RPMI8226 (cell line): ENCODE results near the gene DSN1.
"Not testable (repeated sequence)": the region's sequence is repeated elsewhere in the genome, so short reads cannot be mapped to it uniquely, and the experiment has no call there.

Source experiments
- DNase-seq: peaks from one replicate; pipeline ENCODE4 v3.0.0-alpha.2; 2015

DSN1 gene, protein sequence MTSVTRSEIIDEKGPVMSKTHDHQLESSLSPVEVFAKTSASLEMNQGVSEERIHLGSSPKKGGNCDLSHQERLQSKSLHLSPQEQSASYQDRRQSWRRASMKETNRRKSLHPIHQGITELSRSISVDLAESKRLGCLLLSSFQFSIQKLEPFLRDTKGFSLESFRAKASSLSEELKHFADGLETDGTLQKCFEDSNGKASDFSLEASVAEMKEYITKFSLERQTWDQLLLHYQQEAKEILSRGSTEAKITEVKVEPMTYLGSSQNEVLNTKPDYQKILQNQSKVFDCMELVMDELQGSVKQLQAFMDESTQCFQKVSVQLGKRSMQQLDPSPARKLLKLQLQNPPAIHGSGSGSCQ

DNA sequence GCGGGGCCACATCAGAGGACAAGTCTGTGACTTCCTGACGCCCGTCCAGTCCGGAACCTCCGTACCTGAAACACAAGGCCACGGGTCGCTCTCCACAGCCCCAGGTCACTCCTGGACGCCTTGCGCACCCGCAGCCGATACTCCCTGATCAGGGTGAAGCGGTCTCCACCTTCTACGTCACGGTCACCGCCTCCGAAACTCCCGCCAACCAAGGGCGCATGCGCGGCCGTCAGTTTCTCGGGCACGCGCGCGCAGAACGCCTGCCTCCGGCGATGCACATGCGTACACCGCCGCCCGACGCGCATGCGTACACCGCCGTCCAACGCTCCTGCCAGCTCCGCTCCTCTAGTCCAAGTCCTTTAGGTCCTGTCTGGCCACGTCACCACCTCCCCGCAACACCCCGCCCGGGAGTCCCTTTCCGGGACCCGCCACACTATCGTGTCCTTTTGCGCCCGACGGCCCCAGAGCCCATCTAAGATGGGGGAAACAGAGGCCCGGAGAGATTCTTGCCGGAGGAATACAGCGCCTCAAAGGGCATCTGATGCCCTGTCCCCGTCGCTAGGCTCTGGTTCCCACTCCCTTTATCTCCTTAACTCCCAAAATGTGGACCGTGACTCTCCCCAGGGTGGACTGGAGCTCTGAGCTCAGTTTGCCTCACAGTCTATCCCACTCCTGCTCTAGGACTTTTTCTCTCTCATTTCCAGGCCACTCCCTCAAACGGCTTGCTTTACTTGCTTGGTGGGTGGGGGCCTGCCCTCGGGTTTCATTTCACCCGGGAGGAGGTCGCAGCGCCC lies at the start of gene DSN1:
TSS of gene DSN1 (minus strand) at position 167 of the 794 bp plus-strand sequence. CDS start 2,305 bp downstream, outside the sequence.
- DNase-seq = peak; percentile 97

DNA sequence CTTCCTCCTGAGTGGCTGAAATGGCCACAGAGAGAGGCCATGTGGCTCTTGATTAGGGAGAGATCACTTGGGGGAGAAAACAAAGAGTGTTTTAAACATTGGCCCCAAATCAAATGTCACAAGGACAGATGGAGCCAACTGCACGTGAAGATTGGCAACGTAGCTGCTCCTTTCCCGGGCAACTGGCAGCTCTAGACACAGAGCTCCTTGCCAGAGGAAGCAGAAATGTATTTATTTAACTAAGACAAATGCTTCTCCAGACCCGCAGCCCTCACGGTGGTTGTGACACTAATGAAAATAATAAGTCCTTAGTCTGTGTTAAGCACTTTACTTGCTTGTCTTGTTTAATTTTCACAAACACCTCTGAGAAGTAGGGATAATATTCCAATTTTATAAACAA lies 49.6 kb upstream of the DSN1 start:
- no peak for DNase-seq

DNA sequence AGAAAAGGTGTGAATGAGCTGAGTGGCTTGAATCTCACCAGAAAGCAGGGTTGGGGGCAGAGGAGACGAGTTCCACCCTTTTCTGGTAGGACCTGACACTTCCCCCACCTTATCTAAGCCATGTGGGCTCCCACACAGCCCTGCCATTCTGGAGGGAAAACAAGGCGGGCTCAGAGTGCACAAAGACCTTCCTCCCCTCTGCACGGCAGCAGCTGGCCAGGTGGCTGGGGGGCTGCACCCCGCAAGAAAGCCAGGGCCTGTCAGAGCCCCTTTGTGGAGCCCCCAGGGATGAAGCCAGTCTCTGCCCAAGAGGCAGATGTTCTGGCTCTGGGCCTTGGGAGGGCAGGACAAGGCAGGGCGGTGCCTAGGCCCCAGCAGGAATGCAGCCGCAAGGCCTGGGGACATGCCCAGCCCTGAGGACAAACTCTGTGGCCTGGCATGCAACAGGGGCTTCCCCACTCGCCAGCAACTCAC lies 48.4 kb upstream of the DSN1 start:
- DNase-seq = no peak

DNA sequence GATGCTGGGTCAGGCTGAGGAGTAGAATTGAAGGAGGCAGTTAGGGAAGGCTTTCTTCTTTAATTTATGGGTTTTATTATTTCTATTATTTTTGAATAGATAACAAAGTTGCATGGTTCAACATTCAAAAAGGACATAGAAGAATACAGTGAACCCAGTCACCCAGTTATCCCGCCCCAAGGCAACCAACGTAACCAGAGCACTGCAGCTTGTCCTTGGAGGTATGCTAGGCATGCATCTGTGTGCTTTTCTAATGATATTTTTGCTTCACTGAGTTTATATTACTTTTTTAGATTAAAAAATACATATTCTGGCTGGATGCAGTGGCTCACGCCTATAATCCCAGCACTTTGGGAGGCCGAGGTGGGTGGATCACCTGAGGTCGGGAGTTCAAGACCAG lies 47.4 kb upstream of the DSN1 start:
- no peak for DNase-seq

DNA sequence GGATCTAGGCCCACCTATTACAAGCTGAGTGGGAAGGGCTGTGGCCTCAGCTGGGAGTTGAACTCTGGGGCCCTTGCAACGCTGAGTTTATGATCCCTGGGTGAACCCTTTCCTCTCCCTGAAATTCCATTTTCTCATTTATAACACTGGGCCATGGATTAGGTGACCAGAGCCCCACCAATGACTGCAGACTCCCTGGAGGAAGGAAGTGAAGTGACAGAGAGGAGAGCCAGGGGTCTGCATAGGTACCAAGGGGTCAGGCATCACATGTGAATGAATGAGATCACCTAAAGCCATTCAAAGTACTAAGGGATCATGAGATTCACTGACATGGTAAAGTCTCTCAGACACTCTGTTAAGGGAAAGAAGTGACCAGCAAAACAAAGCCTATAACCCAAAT lies 46.5 kb upstream of the DSN1 start:
- no peak for DNase-seq

DNA sequence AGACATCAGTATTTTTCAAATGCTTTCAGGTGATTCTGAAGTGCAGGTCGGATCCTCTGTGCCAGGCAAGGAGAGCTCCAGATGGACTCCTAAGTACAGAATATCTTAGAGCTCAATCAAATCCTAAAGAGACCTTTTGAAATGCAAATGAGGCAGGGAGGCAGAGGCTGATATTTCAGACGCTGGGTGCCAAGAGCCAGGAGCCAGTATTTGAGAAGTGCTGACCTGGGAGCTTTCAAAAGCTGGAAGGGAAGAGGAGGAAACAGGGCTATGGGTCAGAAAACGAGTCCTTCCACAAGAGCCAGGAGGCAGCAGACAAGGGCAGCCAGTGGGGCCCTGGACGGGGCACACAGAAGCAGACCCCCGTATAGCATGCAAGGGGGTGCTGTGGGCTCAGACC lies 46.1 kb upstream of the DSN1 start:
- peak; percentile 83 for DNase-seq

DNA sequence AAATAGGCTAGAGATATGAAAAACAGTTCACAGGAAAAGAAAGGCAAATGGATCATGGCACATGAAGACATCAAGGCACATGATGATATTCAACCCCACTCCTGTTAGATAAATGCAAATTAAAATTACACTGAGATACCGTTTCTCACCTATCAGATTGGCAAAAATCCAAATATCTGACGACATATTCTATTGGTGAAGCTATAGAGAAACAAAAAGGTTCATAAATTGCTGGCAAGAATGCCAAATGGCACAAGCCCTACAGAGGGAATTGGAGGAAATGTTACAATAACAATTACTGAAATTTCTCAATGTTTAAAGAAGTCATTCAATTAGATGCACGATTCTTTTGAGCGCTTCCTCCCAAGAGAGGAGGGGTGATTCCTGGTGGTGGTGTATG lies 45.3 kb upstream of the DSN1 start:
- DNase-seq = no peak

DNA sequence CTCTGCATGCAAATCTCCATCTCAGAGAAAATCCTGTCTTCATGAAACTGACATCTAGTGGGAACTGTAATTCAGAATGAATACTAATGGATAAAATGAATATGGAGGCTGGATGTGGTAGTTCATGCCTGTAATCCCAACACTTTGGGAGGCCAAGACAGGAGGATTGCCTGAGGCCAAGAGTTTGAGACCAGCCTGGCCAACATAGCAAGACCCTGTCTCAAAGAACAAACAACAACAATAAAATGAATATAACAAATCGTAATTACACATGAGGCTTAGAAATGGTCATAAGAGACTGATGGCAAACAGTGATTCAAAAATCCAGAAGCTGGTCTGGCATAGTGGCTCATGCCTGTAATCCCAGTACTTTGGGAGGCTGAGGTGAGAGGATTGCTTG lies 44.6 kb upstream of the DSN1 start:
- no peak for DNase-seq

DNA sequence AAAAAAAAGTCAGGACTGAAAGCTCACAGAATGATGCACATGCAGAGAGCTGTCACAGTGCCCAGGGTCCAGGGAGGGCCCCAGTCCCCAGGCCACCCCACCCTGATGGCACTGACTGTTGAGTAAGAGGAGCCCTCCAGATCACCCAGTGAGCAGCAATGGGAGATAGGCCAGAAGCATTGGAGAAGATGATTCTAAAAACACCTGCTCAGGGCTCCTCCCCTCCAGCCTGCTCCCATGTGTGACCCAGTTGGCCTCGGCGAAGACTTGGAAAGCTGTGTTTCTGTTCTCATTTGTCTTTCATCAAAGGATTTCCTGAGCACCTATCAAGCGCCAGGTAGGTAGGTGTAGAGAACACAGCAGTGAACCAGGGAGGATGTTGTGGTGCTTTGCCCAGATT lies 43.9 kb upstream of the DSN1 start:
- DNase-seq = no peak

DNA sequence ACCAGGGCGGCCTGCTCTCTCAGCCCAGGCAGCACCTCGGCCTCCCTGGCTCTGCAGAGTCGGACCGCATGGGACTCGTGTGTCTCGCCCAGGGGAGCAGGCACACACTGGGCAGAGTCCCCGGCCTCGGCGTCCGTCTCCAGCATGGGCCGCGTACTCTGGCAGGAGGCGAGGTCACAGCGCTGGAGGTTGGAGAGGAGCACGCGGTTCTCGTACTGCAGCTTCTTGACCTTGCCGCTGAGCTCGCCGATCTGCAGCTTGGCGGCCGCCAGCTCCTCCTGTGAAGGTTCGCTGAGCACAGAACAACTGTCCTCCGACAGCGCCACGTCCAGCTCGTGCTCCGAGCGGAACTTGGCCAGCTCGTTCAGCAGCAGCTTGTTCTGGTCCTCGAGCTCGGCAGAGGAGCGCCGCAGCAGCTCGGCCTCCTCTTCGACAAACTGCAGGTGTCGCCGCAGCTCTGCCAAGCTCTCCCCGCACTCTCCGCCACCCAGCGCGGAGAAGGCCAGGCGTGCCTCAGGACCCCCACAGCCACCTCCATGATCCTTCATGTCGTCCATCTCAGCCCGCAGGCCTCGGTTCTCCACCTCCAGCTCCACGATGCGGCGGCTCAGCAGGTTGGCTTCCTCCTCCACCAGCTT lies 42.0 kb upstream of the DSN1 start:
- no peak for DNase-seq

DNA sequence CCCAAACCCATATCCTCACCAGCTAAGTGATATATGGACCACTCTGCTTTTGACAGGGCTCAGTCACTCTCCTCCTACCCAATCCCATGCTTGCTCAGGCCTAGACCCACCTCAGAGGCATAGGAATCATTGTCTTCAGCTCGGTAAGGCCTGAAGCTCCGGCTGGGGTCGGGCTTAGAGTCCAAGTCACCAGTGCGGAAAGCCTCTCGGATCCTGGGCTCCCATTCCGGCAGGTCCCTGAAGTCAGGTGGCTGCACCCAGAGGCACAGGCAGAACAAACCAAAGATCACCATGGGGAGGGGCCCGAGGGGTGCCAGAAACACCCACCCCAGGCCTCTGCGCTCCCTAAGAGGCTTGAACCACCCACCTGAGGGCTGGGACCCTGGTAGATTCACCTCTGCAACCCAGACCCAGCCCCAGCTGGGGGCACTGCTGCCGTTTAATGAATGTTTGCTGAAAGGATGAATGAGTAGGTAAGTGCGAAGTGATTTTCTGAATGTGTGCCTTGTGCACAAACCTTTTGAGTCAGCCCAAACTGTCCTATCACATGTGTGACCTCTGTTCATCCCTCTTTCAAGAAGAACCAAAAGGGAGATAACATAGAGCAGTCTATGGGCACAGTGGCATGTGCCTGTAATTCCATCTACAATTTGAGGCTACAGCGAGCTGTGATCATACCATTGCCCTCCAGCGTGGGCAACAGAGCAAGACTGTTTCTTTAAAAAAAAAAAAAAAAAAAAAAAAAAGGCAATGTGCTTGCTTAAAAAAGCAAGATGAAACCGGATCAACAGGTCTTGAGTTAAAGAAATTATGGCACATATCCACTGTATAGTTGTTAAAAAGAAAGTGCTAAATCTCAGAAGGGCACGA lies 39.3 kb upstream of the DSN1 start:
- DNase-seq = no peak

DNA sequence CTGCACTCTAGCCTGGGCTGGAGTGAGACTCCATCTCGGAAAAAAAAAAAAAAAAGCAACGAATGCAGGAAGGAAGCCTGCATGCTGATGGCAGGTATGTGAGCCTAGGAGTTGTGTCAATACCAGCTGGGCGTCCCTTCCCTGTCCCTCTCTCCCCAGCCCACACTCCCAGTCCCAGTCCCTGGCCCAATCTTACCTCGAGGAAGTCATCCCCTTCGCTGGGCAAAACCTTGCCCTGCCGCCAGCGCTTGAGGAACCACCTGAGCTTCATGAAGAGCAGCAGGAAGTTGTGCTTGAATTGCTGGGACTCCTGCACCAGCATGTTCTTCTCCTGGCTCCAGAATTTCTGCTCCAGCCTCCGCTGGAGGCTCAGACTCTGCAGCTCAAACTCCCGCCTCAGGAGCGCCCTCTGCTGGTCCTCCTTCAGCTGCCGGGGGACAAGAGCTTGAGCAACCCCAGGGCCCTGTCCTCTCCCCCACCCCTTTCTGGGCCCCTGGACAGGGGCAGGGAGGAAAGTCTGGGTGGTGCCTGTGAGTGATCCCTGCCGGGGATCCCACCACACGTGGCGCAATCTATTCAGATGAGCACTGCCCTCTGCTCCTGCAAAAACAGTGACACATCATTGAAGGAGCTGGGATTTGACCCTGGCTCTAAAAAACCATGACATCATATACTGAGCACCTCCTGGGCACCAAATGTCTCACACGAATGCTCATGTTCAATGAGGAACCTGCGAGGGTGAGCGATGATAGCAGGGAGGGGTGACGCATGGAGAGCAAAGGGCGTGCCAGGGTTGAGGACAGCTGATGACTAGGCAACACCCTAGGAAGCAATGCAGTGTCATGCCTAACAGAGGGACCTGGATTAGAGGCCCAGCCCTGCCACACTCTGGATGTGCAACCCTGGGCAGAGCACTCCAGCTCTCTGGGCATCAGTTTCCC lies 35.0 kb upstream of the DSN1 start:
- peak; percentile 64 for DNase-seq

DNA sequence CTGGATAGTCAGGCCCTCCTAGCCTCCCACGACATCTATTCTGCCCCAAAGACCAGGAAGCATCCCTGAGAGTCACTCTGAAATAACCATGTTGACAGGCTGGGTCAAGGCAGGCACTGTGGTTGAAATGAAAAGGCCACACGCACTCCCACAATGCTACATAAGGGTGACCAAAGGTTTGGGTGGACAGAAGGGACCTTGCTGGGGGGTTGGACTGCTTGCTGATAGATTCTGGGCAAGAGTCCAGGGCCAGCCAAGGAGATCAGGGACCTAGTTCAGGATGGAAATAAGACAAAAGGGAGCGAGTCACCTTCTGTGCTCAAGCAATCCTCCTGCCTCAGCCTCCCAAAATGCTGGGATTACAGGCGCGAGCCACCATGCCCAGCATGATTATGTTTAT lies 32.5 kb upstream of the DSN1 start:
- DNase-seq = no peak

DNA sequence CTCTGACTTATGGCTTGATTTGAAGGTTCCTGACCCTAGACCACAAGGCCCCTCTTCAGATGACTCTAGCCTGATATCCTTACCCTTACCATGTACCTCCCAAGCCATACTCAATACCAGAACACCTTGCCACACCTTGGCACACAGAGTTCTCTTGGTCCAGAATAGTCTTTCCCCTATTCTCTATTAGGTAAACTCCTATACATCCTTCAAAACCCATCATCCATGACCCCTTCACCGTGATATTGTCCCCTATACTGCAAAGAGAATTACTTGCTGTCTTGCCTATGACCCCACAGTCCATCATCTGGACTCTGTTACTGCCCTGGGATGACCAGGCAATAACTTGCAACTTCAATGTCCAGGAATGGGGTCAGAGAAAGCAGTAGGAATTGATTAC lies 31.8 kb upstream of the DSN1 start:
- no peak for DNase-seq

DNA sequence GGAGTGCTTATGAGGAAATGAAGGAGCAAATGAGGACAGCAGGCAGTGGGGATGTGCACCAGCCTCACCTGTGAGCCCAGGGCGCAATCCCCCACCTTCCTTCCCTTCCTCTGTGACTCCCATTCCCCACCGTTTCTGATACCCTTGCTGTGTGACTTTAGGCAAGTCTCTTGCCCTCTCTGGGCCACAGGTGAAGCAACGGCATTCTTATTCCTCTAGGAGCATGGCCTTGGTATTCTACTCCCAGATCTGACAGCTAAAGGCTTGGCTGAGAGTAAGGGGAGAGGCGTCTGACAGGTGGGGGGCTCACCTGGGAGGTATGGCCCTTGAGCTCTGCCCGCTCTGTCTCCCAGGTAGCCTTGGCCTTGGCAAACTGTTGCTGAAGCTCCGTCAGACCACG lies 30.9 kb upstream of the DSN1 start:
- no peak for DNase-seq

DNA sequence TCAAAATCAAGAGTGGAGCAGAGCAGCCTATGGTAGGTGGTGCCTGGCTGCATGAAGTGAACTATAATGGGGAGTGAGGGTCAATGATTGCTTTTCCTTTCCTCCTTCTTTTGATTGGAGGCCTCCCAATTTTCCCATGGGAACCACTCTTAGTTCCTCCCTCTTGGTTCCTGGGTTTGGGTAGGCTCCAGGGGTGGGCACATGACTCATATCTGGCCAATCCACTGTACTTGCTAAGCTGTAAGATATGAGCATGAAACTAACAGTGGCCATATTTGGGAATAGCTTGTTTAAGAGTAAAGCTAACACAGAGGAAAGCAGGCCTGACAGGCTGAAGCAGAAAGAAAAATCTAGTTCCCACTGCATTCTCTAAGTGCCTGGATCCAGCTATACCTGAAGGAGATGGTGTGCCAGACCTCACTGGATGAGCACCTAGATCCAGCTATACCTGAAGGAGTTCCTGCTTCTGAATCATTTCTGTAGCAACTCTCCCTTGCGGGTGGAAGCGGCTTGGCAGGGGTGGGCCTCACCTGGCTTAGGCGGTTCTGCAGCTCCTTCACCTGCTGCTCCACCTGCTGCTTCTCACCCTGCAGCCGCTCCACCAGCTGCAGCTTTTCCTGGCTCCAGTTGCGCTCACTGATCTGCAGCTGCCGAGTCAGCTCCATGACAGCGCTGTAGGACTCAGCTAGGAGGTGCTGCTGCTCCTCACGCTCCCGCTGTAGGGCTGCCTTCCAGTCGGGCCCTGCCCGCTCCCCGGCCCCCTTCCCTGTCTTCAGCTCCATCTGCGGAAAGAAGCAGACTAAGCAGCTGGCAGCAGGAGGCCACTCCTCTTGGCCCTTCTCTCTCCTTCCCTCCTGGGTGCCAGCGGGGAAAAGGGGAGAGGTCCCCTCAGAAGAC lies 29.0 kb upstream of the DSN1 start:
- DNase-seq = no peak

DNA sequence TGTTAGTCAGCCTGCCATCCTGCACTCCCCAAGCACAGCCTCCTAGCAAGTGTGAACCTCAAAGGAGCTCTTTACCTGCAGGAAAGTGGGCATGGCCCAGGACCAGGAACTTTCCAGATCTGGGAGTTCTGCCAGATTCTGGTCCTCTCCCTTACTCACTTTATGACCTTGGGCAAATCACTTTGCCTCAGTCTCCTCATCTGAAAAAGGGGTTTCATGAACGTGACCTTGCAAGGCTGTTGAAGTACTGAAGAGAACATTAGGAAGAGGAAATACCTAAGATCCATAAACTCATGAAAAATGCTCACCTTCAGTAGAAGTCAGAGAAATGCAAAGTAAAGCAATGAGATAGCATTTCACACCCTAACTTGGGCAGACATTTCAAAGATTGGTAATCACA lies 26.8 kb upstream of the DSN1 start:
- no peak for DNase-seq

DNA sequence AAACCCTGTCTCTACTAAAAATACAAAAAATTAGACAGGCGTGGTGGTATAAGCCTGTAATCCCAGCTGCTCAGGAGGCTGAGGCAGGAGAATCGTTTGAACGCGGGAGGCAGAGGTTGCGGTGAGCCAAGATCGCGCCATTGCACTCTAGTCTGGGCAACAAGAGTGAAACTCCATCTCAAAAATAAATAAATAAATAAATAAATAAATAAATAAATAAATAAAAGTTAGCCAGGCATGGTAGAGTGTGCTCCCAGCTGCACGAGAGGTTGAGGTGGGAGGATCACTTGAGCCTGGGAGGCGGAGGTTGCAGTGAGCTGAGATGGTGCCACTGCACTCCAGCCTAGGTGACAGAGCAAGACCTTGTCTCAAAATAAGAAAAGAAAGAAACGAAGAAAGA lies 25.8 kb upstream of the DSN1 start:
- DNase-seq = not testable (repeated sequence)

DNA sequence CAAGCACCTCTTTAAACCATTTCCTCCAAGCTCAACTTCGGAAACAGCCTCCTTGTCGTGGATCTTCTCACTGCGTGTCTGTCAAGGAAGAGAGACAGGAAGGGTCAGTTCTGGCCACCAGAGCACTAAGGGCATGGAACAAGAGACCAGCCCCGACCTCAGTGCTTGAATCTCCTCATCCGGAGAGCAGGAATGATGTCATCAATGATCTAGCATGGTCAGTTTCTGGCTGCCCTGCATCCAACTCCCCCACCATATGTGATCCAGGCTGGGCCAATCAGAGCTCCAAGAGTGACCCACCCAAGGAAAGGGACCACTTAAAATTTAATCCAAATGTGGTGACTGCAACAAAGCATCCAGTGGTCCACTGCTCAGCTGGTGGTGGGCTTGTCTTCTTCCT lies 23.3 kb upstream of the DSN1 start:
- no peak for DNase-seq

DNA sequence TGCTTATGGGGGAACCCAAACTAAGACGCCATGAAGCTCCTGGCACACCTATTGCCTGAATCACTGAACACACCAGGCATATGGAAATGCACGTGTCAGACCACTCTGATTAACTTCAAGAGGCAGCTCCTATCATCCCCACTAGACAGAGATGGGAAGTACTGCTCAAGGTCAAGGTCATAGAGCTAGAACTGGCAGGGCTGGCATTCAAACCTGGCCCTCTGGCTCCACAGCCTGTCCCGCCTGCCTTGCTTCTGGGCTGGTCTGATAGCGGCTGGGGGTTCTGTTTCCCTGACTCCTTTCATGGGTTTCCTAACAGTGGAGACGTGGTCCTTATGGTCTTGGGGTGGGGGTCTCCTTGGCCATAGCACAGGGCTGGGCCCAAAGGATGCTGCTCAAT lies 22.6 kb upstream of the DSN1 start:
- no peak for DNase-seq

DNA sequence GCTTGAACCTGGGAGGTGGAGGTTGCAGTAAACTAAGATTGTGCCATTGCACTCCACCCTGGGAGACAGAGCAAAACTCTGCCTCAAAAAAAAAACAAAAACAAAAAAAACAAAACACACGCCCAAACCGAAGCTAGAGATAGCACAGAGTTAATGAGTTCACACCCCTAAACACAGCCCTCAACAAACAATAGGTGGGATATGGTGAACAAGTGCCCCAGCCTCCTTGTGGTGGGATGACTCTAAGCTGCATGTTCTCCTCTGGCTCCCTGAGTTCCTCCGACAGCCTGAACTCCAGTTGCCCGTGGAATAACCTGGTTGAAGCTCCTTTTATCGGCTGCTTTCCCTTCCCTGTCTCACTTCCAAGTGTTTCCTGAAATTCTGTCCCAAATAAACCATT lies 22.1 kb upstream of the DSN1 start:
- no peak for DNase-seq
